GM19193 (cell line): ENCODE results near the gene MGA.

ENCODE experiments used
- POLR2A ChIP-seq: IDR thresholded peaks from 4 replicates; pipeline ENCODE4 v1.6.1; 2011; ENCODE audit not compliant: insufficient read depth, insufficient read length; ENCODE audit errors: extremely low read depth

Gene MGA

DNA sequence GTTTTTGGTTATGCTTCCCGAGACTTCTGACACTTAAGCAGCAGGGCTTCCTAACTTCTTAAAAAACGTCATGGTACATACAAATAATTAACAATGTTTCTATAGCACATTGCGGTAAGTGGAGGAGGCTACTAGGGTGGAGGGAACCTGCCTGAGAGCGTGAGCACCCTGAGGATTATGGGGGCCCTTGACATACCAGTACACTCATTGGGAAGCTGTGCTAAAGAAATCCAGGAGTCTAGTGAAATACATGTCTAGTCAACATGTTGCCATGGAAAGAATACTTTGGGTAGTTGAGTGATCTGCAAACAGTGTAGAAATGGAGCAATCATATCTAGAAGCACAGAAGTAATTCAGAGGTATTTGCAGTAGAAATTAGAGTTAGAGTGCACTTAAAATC lies 74.8 kb downstream of the MGA start:
- TF ChIP-seq POLR2A, result no peak

- TF ChIP-seq POLR2A, result no peak
Measured at GRCh38 chr15:41746802-41747201, 86.6 kb downstream of the MGA start.

DNA sequence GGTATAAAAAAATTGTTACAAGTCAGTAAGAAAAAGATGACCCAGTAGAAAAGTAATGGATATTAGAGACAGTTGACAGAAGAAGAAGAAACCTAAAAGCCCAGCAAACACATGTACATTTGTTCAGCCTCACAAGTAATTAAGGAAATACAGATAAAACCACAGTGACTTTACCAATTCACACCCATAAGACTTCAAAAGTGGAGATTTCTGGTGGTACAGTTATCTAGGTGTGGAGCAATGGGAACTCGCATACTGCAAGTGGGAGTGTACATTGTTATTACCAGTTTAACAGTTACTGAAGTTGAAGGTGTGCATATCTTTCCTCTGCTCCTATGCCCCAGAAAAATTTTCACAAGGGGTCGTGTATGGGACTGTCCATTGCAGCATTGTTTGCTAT lies 96.0 kb downstream of the MGA start:
- no peak for TF ChIP-seq POLR2A

- no peak for TF ChIP-seq POLR2A
Measured at GRCh38 chr15:41772720-41773331, 112.6 kb downstream of the MGA start.

DNA sequence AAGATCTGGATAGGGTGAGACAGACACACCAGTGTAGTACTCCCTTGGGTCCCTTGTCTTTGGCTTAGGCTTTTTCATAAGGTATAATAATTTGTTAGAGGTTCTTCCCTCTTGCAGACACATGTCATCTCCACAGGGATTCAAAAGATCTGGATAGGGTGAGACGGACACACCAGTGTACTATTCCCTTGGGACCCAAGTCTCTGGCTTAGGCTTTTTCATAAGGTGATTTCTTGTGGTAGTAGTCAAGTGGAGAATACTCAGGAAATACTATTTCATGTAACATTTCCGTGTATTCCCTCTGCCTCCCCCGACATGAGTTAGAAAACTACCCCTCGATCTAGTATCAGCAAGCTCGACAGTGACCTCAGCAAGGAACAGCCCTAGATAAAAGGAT lies 113.1 kb downstream of the MGA start:
- TF ChIP-seq POLR2A, result no peak

DNA sequence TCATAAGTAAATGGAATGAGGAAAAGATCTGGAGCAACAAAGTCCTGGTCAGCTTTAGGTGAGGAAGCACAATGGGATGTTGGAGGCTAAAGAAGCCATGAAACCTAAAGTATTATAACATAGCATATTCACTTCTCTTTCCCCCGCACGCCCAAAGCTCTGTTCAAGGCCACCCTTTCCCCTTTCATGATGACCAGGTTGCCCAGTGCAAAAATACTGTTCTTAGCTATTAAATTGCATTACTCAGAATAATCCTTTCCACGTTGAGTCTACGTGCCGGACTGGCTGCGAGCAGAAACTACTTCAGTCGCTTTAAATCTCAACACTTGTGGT lies 113.5 kb downstream of the MGA start:
- TF ChIP-seq POLR2A, result no peak

DNA sequence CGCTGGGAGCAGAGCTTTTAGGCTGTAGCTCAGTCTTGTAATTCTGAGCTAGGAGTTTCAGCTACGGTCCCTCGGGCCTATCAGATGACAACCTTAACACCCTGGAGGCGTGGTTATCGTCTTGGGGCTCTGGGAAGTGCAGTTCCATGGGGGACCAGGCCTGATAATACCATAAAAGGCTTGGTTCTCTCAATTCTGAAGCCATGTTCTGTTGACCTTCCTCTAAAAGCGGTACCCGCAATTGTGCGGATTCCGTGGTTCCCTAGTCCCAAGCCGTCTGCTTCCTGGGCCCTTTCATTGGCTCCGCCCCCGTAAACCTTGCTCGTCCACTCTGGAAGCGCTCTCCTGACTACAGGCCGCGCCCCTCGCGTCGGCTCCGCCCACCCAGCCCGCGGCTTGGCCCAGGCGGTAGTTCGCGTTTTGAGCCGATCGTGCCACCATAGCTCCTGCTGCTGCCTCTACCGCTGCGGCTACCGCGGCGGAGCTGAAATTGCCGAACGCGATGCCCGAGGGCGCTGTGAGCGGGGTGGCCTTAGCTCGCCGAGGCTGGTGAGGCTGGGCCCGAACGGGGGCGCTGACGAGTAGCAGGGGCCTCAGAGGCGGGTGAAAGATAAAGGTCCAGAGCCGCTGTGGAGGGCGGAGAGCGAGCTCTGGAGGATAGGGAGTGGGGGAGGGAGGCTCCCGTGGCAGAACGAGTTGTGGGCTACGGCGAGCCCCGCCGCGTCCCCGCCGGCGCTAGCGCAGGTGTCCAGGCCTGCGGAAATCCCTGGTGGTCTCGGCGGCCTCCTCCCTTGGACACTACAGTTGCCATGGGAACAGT lies 114.1 kb downstream of the MGA start, which contains the start of gene MAPKBP1:
TSS of gene MAPKBP1 (plus strand) at position 423 of the 820 bp plus-strand sequence. CDS start 792 bp downstream, outside the sequence.
- peak; percentile 63 for TF ChIP-seq POLR2A

DNA sequence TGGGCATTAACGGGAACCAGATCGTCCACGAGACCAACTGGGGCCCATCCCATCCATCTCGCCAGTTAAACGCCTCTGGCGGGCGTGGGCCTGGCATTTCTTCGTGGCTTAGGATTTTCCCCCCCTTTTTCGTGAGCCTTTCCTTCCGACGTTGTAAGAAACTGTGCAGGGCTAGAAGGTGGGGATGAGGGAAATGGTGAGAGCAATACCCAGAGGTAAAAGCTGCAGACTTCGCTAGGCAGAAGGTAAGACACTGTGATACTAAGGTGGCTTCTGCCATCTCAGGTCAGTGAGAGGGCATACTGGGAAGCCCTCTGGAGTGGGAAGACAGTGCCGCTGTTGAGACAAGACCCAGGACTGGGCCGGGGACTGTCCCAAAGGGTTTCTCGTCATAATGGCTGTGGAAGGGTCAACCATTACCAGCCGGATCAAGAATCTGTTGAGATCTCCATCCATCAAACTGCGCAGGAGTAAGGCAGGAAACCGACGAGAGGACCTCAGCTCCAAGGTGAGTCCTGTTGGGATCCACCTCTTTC lies 114.7 kb downstream of the MGA start:
- no peak for TF ChIP-seq POLR2A

GRCh38 chr15:41775651-41776050 lies 115.4 kb downstream of the MGA start:
- TF ChIP-seq POLR2A, result no peak

- TF ChIP-seq POLR2A, result no peak
Measured at GRCh38 chr15:41777421-41777973, 117.3 kb downstream of the MGA start.

- no peak for TF ChIP-seq POLR2A
Measured at GRCh38 chr15:41778521-41778920, 118.3 kb downstream of the MGA start.

DNA sequence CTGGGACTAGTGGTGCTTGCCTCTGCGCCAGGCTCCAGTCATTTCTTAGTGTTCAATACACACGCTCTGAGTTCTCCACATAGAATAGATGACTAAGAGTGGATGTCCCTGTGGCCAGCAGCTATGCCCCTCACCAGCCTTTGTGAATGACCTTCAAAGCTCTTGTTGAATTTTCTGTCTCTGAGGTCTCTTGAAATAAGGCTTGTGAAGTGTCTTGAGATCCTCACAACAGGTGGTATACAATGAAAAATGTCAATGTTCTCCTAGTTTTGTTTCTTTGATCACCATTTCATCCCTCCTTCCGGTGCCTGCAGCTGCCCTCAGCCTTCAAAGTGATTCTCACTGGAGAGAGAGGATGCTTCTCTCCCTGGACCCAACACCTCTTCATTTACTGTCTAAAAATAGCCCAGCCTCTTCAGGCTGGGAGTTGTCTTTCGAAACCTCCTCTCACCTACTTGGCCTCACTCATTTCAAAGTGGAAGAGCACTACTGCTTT lies 119.5 kb downstream of the MGA start:
- TF ChIP-seq POLR2A, result no peak

DNA sequence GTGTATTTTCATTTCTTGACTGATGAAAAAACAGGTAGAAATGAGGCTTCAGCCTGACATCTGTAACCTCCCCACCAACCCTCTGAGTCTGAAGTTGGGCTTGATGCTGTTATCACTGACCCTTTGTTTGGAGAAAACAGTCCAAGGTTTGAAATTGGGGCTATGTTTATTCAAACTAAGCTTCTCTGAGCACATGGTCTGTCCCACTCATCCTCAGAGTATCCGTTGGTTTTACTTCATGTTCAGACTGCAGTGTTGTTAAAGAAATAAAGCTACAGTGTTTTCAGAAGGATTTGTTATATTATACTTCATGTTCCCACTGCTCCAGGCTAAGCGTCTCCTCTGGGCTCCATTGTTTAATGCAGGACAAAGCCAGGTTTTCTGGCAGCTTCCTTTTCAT lies 120.1 kb downstream of the MGA start:
- TF ChIP-seq POLR2A, result no peak

- no peak for TF ChIP-seq POLR2A
Measured at GRCh38 chr15:41780727-41781126, 120.5 kb downstream of the MGA start.
